Left ventricle myocardium inferior (tissue), 1 donor: ENCODE results near the gene TTF1. TPM values are rescaled to one million over a fixed set of nuclear protein-coding genes. Genes with fewer than 3 reads are reported as not detected.

Experiments used
- DNase-seq: peaks from one replicate; pipeline ENCODE4 v3.0.0-alpha.2; 2020
- H3K27ac ChIP-seq: fragments of 200-600 bp; replicated peaks from 2 replicates; pipeline ENCODE4 v1.8.0; 2021
- H3K27me3 ChIP-seq: fragments of 200-600 bp; 2 replicates; pipeline ENCODE4 v1.8.0; 2021; ENCODE audit warnings: low read depth
- H3K36me3 ChIP-seq: fragments of 200-600 bp; 2 replicates; pipeline ENCODE4 v1.8.0; 2021
- H3K4me1 ChIP-seq: fragments of 200-600 bp; 2 replicates; pipeline ENCODE4 v1.8.0; 2021
- H3K4me3 ChIP-seq: fragments of 200-600 bp; 2 replicates; pipeline ENCODE4 v1.8.0; 2021; ENCODE audit warnings: mild to moderate bottlenecking, moderate library complexity
- H3K9me3 ChIP-seq: fragments of 200-600 bp; replicated peaks from 2 replicates; pipeline ENCODE4 v1.8.0; 2021
- intact Hi-C: fragments of 100-400 bp; cut with micrococcal nuclease; formaldehyde crosslinking; loops from one replicate; pipeline ENCODE4 v1.11.0; 2022
- total RNA-seq: library from RNA; stranded (reverse); fragmentation: NEBNext Ultra II Directional; extraction: Animal tissue kit (Norgen Biotek cat#: 25700); gene quantifications from one replicate; pipeline ENCODE4 v1.2.1, GENCODE V29; 2021
- TF ChIP-seq, protein P1 (sequence below): fragments of 200-600 bp; IDR thresholded peaks from 2 replicates; pipeline ENCODE4 v1.8.0; 2021; ENCODE audit warnings: antibody characterized with exemption, mild to moderate bottlenecking, borderline replicate concordance
- donor health status: DM: no; HTN: yes; CAD: no; lungs with severe emphysema.

Gene TTF1
- total RNA-seq, 1 donor from 2014 or later = 16.2 TPM

DNA sequence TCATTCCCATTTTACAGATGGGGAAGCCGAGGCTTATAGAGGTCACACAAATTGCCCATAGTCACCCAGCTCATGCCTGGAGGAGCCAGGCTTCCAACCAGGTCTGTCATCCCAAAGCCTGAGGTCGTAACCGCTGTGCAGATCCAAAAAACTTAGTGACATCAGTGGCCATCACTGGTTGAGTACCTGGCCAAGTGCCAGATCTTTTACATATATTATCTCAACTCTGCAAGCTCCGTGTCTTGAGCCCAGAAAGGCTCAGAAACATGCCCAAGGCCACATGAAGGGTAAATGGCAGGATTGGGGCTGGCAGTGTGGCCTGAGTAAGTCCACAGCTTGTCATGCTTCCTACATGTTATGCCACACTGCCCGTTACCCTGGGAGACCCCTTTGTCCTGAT is 16.9 kb upstream of the TTF1 start:
- Histone ChIP-seq H3K4me1 (no peaks in the 10 kb centered on the region), H3K27me3 (peaks cover 74% of the 10 kb centered on the region), H3K4me3 (no peak overlapping the region), H3K27ac (no peak overlapping the region), H3K36me3 (no peaks in the 10 kb centered on the region), H3K9me3 (no peaks in the 10 kb centered on the region)
- no peak for DNase-seq
- TF ChIP-seq, protein P1, sequence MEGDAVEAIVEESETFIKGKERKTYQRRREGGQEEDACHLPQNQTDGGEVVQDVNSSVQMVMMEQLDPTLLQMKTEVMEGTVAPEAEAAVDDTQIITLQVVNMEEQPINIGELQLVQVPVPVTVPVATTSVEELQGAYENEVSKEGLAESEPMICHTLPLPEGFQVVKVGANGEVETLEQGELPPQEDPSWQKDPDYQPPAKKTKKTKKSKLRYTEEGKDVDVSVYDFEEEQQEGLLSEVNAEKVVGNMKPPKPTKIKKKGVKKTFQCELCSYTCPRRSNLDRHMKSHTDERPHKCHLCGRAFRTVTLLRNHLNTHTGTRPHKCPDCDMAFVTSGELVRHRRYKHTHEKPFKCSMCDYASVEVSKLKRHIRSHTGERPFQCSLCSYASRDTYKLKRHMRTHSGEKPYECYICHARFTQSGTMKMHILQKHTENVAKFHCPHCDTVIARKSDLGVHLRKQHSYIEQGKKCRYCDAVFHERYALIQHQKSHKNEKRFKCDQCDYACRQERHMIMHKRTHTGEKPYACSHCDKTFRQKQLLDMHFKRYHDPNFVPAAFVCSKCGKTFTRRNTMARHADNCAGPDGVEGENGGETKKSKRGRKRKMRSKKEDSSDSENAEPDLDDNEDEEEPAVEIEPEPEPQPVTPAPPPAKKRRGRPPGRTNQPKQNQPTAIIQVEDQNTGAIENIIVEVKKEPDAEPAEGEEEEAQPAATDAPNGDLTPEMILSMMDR = no peak
- intact Hi-C loops = no loop called here

DNA sequence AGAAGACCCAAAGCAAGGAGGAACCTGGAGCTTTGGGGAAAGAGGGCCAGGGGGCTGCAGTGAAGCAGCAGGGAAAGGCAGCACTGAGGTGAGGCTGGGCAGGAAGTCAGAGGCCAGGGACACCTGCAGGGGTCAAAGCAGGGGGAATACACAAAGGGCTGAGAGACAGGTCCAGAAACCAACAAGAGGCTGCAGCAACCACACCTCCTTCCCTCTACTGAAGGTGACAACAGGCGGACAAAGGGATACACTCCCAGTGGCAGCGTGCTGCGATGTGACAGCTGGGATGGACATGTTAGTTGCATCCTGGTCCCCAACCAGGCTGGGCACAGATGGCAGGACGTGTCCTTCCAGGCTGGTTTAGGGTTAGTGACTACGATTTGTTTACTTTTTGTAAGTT is 15.9 kb upstream of the TTF1 start:
- no peak for DNase-seq
- TF ChIP-seq, protein P1 = no peak
- H3K4me3 ChIP-seq = no peak overlapping the region
- no peaks in the 10 kb centered on the region for H3K9me3 ChIP-seq
- intact Hi-C loops = no loop called here
- peaks cover 76% of the 10 kb centered on the region for H3K27me3 ChIP-seq
- no peaks in the 10 kb centered on the region for H3K36me3 ChIP-seq
- H3K4me1 ChIP-seq = no peaks in the 10 kb centered on the region
- H3K27ac ChIP-seq = no peak overlapping the region

- H3K36me3 ChIP-seq = no peaks in the 10 kb centered on the region
- intact Hi-C loops = no loop called here
- no peaks in the 10 kb centered on the region for H3K4me1 ChIP-seq
- no peaks in the 10 kb centered on the region for H3K9me3 ChIP-seq
- DNase-seq = no peak
- TF ChIP-seq, protein P1 = no peak
- H3K27ac ChIP-seq = no peak overlapping the region
- peaks cover 79% of the 10 kb centered on the region for H3K27me3 ChIP-seq
- H3K4me3 ChIP-seq = no peak overlapping the region
Observed at GRCh38 chr9:132418726-132419363, 12.2 kb upstream of the TTF1 start.

DNA sequence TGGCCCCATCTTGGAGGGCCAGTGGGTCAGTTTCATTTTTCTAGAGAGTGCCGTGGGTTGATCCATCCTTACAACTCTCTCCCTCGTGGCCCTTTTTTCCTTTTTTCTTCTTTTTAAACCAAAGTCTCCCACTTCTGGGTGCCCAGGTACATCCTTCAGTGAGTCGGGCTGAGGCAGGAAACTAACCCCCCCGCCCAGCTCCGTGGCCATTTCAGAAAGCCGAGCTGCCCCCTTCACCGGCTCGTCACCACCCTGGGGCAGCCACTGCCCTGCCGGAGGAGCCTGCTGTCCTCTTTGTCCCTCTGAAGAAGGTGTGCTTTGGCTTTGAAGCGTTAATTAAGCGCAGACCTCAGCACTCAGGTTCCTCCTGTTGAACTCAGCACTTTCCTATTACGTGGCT is 8.5 kb upstream of the TTF1 start:
- no peak overlapping the region for H3K27ac ChIP-seq
- no peaks in the 10 kb centered on the region for H3K9me3 ChIP-seq
- H3K27me3 ChIP-seq = peaks cover 86% of the 10 kb centered on the region
- intact Hi-C loops = no loop called here
- TF ChIP-seq, protein P1 = no peak
- H3K4me1 ChIP-seq = peaks cover 16% of the 10 kb centered on the region
- H3K36me3 ChIP-seq = no peaks in the 10 kb centered on the region
- H3K4me3 ChIP-seq = no peak overlapping the region
- no peak for DNase-seq

DNA sequence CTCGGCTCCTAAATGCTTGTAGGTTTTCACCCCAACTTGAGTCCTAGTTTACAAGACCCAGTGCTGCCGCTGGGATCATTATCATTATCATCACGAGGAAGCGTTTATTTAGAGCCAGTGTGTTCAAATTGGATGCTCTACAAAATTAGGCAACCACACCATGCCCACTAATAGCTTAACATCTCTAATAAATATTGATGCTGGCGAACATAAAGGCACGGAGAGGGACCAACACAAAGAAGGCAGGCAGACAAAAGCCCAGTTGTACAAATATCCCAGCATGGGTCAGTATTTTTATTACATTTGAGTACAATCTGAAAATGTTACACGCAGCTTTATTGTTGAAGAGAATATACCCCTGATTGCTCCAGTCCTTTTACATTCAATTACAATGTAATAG is 8.1 kb upstream of the TTF1 start:
- Histone ChIP-seq H3K4me1 (peaks cover 20% of the 10 kb centered on the region), H3K27me3 (peaks cover 90% of the 10 kb centered on the region), H3K36me3 (no peaks in the 10 kb centered on the region), H3K4me3 (no peak overlapping the region), H3K27ac (no peak overlapping the region), H3K9me3 (no peaks in the 10 kb centered on the region)
- intact Hi-C loops = no loop called here
- TF ChIP-seq, protein P1 = no peak
- DNase-seq = no peak

- TF ChIP-seq, protein P1 = no peak
- Histone ChIP-seq H3K27me3 (peaks cover 91% of the 10 kb centered on the region), H3K4me3 (no peak overlapping the region), H3K9me3 (no peaks in the 10 kb centered on the region), H3K4me1 (peaks cover 28% of the 10 kb centered on the region), H3K27ac (no peak overlapping the region), H3K36me3 (no peaks in the 10 kb centered on the region)
- no peak for DNase-seq
- intact Hi-C loops = no loop called here
Observed at GRCh38 chr9:132413926-132414325, 7.3 kb upstream of the TTF1 start.
